ENCODE results near the gene PTPRD. TPM values are rescaled to one million over a fixed set of nuclear protein-coding genes. Genes with fewer than 3 reads are reported as not detected.

The PTPRD gene
- total RNA-seq, 2 experiments from 2014 or later, result 0.10 TPM; not detected in 1

DNA sequence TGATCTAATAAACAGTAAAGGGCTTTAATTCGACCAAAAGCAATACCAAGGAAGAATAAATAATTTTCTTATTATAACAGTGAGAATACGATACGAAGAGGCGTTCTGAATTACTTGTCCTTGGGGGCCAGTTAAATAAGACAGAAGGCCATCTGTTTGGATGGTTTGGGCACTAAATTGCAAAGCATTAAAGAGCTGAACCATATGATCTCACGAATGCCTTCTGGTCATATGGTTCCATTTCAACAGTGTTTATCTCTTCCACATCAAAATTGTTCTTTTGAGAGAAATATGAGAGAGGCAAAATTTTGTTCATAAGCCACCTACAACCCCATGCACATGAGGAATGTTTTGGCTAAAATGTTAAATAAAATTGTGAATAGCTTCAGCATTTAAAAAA, 605.4 kb downstream of the PTPRD start:
- no peak overlapping the region for H3K27ac Mint-ChIP-seq
- intact Hi-C loops (cut with micrococcal nuclease), result no loop called here
- no peaks in the 10 kb centered on the region for H3K4me1 Mint-ChIP-seq (ENCODE audit: low read depth)
- H3K36me3 Mint-ChIP-seq, result no peaks in the 10 kb centered on the region
- ChIA-PET CTCF (no interaction called here), POLR2A (no interaction called here)
- H3K27me3 Mint-ChIP-seq, result no peaks in the 10 kb centered on the region
- no peak overlapping the region for H3K4me3 Mint-ChIP-seq
- no peaks in the 10 kb centered on the region for H3K9me3 Mint-ChIP-seq
- DNase-seq, result no peak

GRCh38 chr9:10005206-10005605, 607.6 kb downstream of the PTPRD start:
- ChIA-PET CTCF (no interaction called here), POLR2A (no interaction called here)
- H3K27ac Mint-ChIP-seq, result no peak overlapping the region
- no peaks in the 10 kb centered on the region for H3K27me3 Mint-ChIP-seq
- intact Hi-C loops (cut with micrococcal nuclease), result no loop called here
- H3K4me1 Mint-ChIP-seq (ENCODE audit: low read depth), result no peaks in the 10 kb centered on the region
- H3K4me3 Mint-ChIP-seq, result no peak overlapping the region
- no peak for DNase-seq
- H3K9me3 Mint-ChIP-seq, result peaks cover 2% of the 10 kb centered on the region
- no peaks in the 10 kb centered on the region for H3K36me3 Mint-ChIP-seq

- ChIA-PET POLR2A (no interaction called here), CTCF (no interaction called here)
- Mint-ChIP-seq H3K9me3 (peaks cover 2% of the 10 kb centered on the region), H3K27me3 (no peaks in the 10 kb centered on the region), H3K27ac (no peak overlapping the region), H3K4me3 (no peak overlapping the region), H3K4me1 (ENCODE audit: low read depth) (no peaks in the 10 kb centered on the region), H3K36me3 (no peaks in the 10 kb centered on the region)
- no peak for DNase-seq
- intact Hi-C loops (cut with micrococcal nuclease), result no loop called here
Measured at GRCh38 chr9:10003047-10003446, 609.8 kb downstream of the PTPRD start.

GRCh38 chr9:10000669-10001068, 612.1 kb downstream of the PTPRD start:
- H3K27me3 Mint-ChIP-seq, result no peaks in the 10 kb centered on the region
- POLR2A ChIA-PET, result no interaction called here

DNA sequence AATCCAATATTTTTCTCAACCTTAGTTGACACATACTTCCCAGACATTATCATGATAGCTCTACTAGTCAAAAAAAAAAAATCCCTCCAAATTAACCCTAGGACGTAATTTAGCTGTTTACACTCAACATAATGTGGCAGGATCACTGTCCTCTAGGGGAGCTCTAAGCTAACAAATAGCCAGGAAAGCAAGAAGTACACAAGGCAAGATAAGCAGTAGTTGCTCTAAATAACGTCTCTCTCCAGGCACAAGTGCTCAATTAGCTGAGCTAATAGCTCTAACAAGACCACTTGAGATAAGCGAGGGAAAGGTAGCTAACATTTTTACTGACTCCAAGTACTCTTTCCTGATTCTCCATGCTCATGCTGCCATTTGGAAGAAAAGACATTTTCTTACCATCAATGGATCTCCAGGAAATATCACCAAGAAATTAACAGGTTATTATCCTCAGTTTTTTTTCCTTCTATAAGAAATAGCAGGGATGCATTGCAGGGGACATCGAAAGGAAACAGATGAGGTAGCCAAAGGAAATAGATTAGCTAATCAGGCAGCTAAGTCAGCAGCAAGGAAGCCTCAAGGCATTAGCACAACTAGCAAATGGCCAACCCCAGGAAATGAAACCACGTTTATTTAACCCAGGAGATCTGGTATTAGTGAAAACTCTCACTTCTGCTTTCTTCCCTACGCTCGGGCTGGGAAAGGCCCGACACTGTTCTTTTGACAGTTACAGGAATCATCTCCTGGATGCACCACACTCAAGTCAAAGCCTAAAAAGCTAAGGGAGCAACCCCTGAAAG, 614.1 kb downstream of the PTPRD start:
- H3K4me1 Mint-ChIP-seq (ENCODE audit: low read depth), result no peaks in the 10 kb centered on the region

More at GRCh38 chr9:10000669-10001068, 612.1 kb downstream of the PTPRD start:
- H3K27ac Mint-ChIP-seq, result no peak overlapping the region
- DNase-seq, result no peak
- H3K9me3 Mint-ChIP-seq, result peaks cover 2% of the 10 kb centered on the region
- no peak overlapping the region for H3K4me3 Mint-ChIP-seq
- no peaks in the 10 kb centered on the region for H3K36me3 Mint-ChIP-seq
- CTCF ChIA-PET, result no interaction called here
- no peaks in the 10 kb centered on the region for H3K4me1 Mint-ChIP-seq (ENCODE audit: low read depth)
- intact Hi-C loops (cut with micrococcal nuclease), result no loop called here

DNA sequence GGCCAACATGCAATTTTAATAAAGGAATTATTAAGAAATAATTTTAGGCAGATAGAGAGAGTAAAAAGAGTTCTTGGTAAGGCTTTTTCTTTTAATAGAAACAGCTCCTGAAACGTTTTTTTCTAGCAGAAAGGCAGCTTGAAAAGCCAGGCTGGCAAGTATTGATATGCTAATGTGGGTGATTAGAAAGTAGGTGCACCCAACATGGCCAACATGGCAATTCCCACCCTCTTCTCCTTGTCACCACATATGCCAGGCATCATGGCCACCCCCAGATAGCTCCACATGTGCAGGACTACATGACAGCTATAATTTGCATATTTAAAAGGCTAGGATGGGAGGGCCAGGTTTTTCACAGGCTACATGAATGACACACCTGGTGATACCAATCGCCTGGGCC, 615.2 kb downstream of the PTPRD start:
- H3K9me3 Mint-ChIP-seq, result peaks cover 2% of the 10 kb centered on the region
- no peaks in the 10 kb centered on the region for H3K27me3 Mint-ChIP-seq
- DNase-seq, result no peak
- H3K36me3 Mint-ChIP-seq, result no peaks in the 10 kb centered on the region
- ChIA-PET CTCF (no interaction called here), POLR2A (no interaction called here)
- H3K4me1 Mint-ChIP-seq (ENCODE audit: low read depth), result no peaks in the 10 kb centered on the region
- intact Hi-C loops (cut with micrococcal nuclease), result no loop called here
- H3K4me3 Mint-ChIP-seq, result no peak overlapping the region
- no peak overlapping the region for H3K27ac Mint-ChIP-seq

More for the DNA sequence above, 614.1 kb downstream of the PTPRD start:
- intact Hi-C loops (cut with micrococcal nuclease), result no loop called here
- POLR2A ChIA-PET, result no interaction called here
- peaks cover 2% of the 10 kb centered on the region for H3K9me3 Mint-ChIP-seq
- no peaks in the 10 kb centered on the region for H3K36me3 Mint-ChIP-seq
- no peak overlapping the region for H3K27ac Mint-ChIP-seq
- no peaks in the 10 kb centered on the region for H3K27me3 Mint-ChIP-seq
- DNase-seq, result no peak
- CTCF ChIA-PET, result no interaction called here
- H3K4me3 Mint-ChIP-seq, result no peak overlapping the region

- no peak overlapping the region for H3K4me3 Mint-ChIP-seq
- H3K36me3 Mint-ChIP-seq, result no peaks in the 10 kb centered on the region
- no peaks in the 10 kb centered on the region for H3K4me1 Mint-ChIP-seq (ENCODE audit: low read depth)
- no peak for DNase-seq
- H3K27ac Mint-ChIP-seq, result no peak overlapping the region
- ChIA-PET CTCF (no interaction called here), POLR2A (no interaction called here)
- no peaks in the 10 kb centered on the region for H3K27me3 Mint-ChIP-seq
- H3K9me3 Mint-ChIP-seq, result peaks cover 2% of the 10 kb centered on the region
- intact Hi-C loops (cut with micrococcal nuclease), result no loop called here
Measured at GRCh38 chr9:9996259-9996658, 616.5 kb downstream of the PTPRD start.

DNA sequence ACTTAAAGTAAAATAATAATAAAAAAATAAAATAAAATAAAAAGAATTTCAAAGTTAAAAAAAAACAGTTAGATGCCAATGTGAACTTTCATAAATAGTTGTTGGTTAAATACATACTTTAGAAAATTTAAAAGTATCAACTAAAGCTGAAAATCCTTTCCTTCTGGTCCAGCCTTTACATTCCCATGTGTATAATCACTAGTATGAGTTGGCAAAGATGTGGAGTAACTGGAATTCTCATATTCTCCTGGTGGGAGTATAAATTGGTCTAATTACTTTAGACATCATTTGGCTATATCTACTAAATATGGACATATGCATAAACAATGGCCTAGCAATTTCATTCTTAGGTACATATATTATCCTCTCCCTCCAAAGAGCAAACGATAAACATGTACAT, 619.9 kb downstream of the PTPRD start:
- Mint-ChIP-seq H3K27ac (no peak overlapping the region), H3K27me3 (no peaks in the 10 kb centered on the region), H3K36me3 (no peaks in the 10 kb centered on the region), H3K4me1 (ENCODE audit: low read depth) (no peaks in the 10 kb centered on the region), H3K4me3 (no peak overlapping the region), H3K9me3 (peaks cover 3% of the 10 kb centered on the region)
- ChIA-PET CTCF (no interaction called here), POLR2A (no interaction called here)
- intact Hi-C loops (cut with micrococcal nuclease), result no loop called here
- no peak for DNase-seq

DNA sequence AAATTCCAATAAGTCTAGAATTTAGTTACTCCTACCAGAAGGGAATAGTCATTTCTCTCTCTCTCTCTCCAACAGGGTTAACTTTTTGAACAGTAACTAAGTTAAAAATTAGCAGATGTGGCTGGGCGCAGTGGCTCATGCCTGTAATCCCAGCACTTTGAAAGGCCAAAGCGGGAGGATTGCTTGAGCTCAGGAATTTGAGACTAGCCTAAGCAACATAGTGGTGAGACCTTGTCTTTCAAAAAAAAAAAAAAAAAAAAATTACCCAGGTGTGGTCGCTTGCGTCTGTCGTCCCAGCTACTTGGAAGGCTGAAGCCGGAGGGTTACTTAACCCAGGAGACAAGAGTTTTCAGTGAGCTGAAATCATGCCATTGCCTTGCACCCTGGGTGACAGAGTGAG, 639.7 kb downstream of the PTPRD start:
- intact Hi-C loops (cut with micrococcal nuclease), result no loop called here
- H3K27me3 Mint-ChIP-seq, result no peaks in the 10 kb centered on the region
- DNase-seq, result no peak
- no peaks in the 10 kb centered on the region for H3K9me3 Mint-ChIP-seq
- no peak overlapping the region for H3K4me3 Mint-ChIP-seq
- no peak overlapping the region for H3K27ac Mint-ChIP-seq
- H3K36me3 Mint-ChIP-seq, result no peaks in the 10 kb centered on the region
- ChIA-PET POLR2A (no interaction called here), CTCF (interaction anchor here (0.7 to 1.4 kb wide), 2 partner anchors 30 to 60 kb away, joined by 4 to 5 read pairs; no protein-coding TSS in a partner anchor)
- no peaks in the 10 kb centered on the region for H3K4me1 Mint-ChIP-seq (ENCODE audit: low read depth)

DNA sequence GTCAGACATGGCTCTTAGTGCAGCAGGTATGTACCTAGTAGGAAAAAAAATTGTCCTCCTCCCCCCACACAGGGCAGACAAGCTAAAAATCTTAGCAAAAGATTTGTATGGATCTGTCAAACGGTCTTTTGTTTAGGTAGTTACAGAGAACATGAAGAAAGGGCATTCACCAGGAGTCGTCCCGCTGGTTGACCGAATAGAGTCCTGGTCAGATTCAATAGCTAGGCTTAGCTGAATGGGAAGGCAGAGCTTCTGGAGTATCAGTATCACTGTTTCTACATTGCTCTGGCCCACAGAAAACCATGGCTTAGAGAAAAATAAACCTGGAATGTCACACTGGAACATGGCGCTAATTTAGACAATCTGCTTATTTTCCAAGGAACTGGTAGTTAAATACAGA, 642.3 kb downstream of the PTPRD start:
- intact Hi-C loops (cut with micrococcal nuclease), result no loop called here
- DNase-seq, result no peak
- Mint-ChIP-seq H3K27ac (no peak overlapping the region), H3K4me1 (ENCODE audit: low read depth) (no peaks in the 10 kb centered on the region), H3K9me3 (no peaks in the 10 kb centered on the region), H3K36me3 (no peaks in the 10 kb centered on the region), H3K27me3 (no peaks in the 10 kb centered on the region), H3K4me3 (no peak overlapping the region)
- POLR2A ChIA-PET, result no interaction called here
- CTCF ChIA-PET, result no interaction called here

DNA sequence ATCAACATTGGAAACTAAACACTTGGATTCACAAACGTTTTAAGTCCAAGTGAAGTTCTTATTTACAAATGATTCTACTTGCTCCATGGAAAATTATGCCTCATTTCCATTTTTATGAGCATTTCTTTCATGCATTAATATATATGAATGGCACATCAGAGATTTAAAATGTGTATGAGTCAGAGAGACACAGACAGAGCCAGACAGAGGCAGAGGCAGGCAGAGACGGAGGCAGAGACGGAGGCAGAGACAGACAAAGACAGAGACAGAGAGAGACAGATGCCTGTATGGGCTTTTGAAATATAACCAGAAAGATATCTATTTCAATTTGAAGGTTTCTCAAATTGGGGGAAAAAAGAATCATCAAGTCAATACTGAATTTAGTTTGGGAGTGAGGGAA, 649.0 kb downstream of the PTPRD start:
- no peak overlapping the region for H3K4me3 Mint-ChIP-seq
- intact Hi-C loops (cut with micrococcal nuclease), result no loop called here
- no peaks in the 10 kb centered on the region for H3K27me3 Mint-ChIP-seq
- no peaks in the 10 kb centered on the region for H3K9me3 Mint-ChIP-seq
- CTCF ChIA-PET, result no interaction called here
- H3K27ac Mint-ChIP-seq, result no peak overlapping the region
- H3K4me1 Mint-ChIP-seq (ENCODE audit: low read depth), result no peaks in the 10 kb centered on the region
- no peak for DNase-seq
- POLR2A ChIA-PET, result no interaction called here
- H3K36me3 Mint-ChIP-seq, result no peaks in the 10 kb centered on the region

DNA sequence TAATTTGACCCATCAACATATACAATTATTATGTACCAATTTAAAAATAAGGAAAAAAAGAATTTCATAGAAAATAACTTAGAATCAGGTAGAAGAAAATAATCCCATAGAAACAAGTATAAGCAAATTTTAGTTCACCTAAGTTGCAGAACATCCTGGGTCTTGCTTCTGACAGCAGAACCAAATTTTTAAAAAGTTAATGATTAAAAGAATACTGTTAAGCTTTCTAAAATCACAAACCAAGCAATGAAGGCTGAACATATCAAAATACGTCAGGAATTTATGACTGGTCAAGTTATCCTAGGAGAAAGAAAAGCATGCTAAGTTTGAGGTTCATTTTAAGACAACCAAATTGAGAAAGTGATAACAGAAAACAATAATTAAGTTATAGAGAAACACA, 650.9 kb downstream of the PTPRD start:
- no peaks in the 10 kb centered on the region for H3K9me3 Mint-ChIP-seq
- no peaks in the 10 kb centered on the region for H3K27me3 Mint-ChIP-seq
- POLR2A ChIA-PET, result no interaction called here
- intact Hi-C loops (cut with micrococcal nuclease), result no loop called here
- DNase-seq, result no peak
- no peak overlapping the region for H3K27ac Mint-ChIP-seq
- H3K36me3 Mint-ChIP-seq, result no peaks in the 10 kb centered on the region
- H3K4me1 Mint-ChIP-seq (ENCODE audit: low read depth), result no peaks in the 10 kb centered on the region
- no peak overlapping the region for H3K4me3 Mint-ChIP-seq
- CTCF ChIA-PET, result no interaction called here

DNA sequence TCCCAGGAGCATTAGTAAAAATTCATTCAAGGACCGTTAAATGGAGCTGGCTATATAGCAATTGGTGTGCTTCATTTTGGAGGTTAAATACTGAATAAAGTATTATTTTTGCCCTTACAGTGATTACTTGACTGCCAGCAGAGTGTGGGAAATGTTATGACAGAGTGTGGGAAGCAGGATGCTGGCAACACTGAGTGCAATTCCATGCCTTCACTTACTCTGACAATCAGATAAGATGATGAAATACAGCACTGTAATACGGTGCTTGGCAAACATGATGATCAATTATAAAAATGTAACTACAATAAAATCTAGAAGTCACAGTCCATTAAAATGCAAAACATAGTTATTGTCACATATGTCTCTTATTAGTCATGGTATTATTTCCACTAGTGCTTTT, 651.3 kb downstream of the PTPRD start:
- DNase-seq, result no peak
- Mint-ChIP-seq H3K4me3 (no peak overlapping the region), H3K4me1 (ENCODE audit: low read depth) (no peaks in the 10 kb centered on the region), H3K36me3 (no peaks in the 10 kb centered on the region), H3K27ac (no peak overlapping the region), H3K27me3 (no peaks in the 10 kb centered on the region), H3K9me3 (no peaks in the 10 kb centered on the region)
- intact Hi-C loops (cut with micrococcal nuclease), result no loop called here
- POLR2A ChIA-PET, result no interaction called here
- CTCF ChIA-PET, result no interaction called here
